Lower leg skin (tissue), 3 donors: ENCODE data around the gene BABAM2.

Experiments used
- CTCF ChIP-seq, 3 donors: fragments of 450-650 bp; IDR thresholded peaks; one replicate each; pipeline ENCODE4 v1.5.1; 2016; ENCODE audit warnings: antibody characterized with exemption in 3 of 3, mild to moderate bottlenecking in 3 of 3, moderate library complexity in 2 of 3
- POLR2A ChIP-seq, 2 donors: fragments of 450-650 bp; IDR thresholded peaks; one replicate each; pipeline ENCODE4 v1.6.1; 2016 to 2017; ENCODE audit warnings: antibody characterized with exemption in 2 of 2, mild to moderate bottlenecking in 1 of 2, moderate library complexity in 1 of 2

- no peak for TF ChIP-seq CTCF (IDR thresholded peaks at IDR 0.05)
- TF ChIP-seq POLR2A (IDR thresholded peaks at IDR 0.05): no peak
These were observed 25.3 kb downstream of the BABAM2 start for GRCh38 chr2:27915874-27916273.
